ENCODE measurements around the gene HSP90AA1. TPM values are rescaled to one million over a fixed set of nuclear protein-coding genes. Genes with fewer than 3 reads are reported as not detected.

HSP90AA1 gene
- total RNA-seq, 1 experiment from 2014 or later, result 1,931 TPM

DNA sequence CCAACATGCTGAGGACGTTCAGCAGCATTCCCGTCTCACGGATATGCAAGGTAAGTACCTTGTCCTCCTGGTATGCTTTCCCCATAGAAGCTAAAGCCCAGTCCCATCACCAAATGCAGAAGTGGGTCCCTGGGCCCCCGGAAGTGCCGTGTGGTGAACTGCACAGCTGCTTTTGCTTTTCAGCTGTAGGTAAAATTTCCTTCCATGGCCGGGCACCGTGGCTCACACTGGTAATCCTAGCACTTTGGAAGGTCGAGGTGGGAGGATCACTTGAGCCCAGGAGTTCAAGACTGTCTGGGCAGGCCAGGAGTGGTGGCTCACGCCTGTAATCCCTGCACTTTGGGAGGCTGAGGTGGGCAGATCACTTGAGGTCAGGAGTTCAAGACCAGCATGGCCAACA is 44.1 kb downstream of the HSP90AA1 start:
- Histone ChIP-seq H3K4me2 (no peak overlapping the region), H3K9me3 (ENCODE audit: insufficient read depth, low read depth) (no peaks in the 10 kb centered on the region), H3K79me2 (ENCODE audit: low read depth) (peaks cover 6% of the 10 kb centered on the region; the same call in 1 of the 2 replicates), H3K4me3 (no peak overlapping the region), H3K4me1 (replicated peaks; ENCODE audit: insufficient read depth) (peaks cover 3% of the 10 kb centered on the region), H4K20me1 (ENCODE audit: insufficient read depth) (peaks cover 6% of the 10 kb centered on the region; the same call in 1 of the 2 replicates), H3K27ac (no peak overlapping the region), H3K9me2 (ENCODE audit: insufficient read depth) (no peaks in the 10 kb centered on the region), H3F3A (ENCODE audit: insufficient read depth, low read depth) (peaks cover 80% of the 10 kb centered on the region), H3K27me3 (ENCODE audit: insufficient read depth, low read depth) (no peaks in the 10 kb centered on the region), H3K36me3 (ENCODE audit: low read depth) (peaks cover 66% of the 10 kb centered on the region), H2AFZ (no peak overlapping the region)
- CTCF ChIA-PET, result no interaction called here
- POLR2A ChIA-PET (ENCODE audit: unreplicated experiment), result no interaction called here
- TF ChIP-seq, protein P1, sequence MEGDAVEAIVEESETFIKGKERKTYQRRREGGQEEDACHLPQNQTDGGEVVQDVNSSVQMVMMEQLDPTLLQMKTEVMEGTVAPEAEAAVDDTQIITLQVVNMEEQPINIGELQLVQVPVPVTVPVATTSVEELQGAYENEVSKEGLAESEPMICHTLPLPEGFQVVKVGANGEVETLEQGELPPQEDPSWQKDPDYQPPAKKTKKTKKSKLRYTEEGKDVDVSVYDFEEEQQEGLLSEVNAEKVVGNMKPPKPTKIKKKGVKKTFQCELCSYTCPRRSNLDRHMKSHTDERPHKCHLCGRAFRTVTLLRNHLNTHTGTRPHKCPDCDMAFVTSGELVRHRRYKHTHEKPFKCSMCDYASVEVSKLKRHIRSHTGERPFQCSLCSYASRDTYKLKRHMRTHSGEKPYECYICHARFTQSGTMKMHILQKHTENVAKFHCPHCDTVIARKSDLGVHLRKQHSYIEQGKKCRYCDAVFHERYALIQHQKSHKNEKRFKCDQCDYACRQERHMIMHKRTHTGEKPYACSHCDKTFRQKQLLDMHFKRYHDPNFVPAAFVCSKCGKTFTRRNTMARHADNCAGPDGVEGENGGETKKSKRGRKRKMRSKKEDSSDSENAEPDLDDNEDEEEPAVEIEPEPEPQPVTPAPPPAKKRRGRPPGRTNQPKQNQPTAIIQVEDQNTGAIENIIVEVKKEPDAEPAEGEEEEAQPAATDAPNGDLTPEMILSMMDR (conservative IDR thresholded peaks at IDR 0.05), result no peak
- TF ChIP-seq EZH2 (IDR thresholded peaks at IDR 0.05; ENCODE audit: low read depth), result no peak
- DNase-seq, result no peak
- no TSS peak for BruUV-seq (replicated peaks)
- intact Hi-C loops (cut with micrococcal nuclease; ENCODE audit: unreplicated experiment), result no loop called here

DNA sequence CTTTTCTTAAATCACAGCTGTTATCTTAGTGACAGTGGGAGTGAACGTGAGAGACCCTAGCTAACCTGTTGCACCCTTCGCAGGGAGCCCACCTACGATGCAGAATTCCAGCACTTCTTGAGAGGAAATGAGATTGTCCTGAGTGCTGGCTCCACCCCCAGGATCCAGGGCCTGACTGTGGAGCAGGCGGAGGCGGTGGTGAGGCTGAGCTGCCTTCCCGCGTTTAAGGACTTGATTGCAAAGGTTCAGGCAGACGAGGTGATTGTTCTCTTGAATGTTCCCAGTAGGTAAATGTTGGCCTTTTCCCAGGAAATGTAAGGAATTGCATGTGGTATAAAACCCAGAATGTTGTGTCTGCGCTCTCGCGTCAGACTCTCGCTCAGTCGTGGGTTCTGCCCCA is 46.7 kb downstream of the HSP90AA1 start:
- Histone ChIP-seq H3K9me3 (ENCODE audit: insufficient read depth, low read depth) (no peaks in the 10 kb centered on the region), H3K9me2 (ENCODE audit: insufficient read depth) (no peaks in the 10 kb centered on the region), H3F3A (ENCODE audit: insufficient read depth, low read depth) (peaks cover 77% of the 10 kb centered on the region; the same call in 1 of the 2 replicates), H3K36me3 (ENCODE audit: low read depth) (peaks cover 79% of the 10 kb centered on the region), H4K20me1 (ENCODE audit: insufficient read depth) (no peaks in the 10 kb centered on the region), H2AFZ (no peak overlapping the region), H3K79me2 (ENCODE audit: low read depth) (peaks cover 8% of the 10 kb centered on the region; the same call in 1 of the 2 replicates), H3K4me1 (replicated peaks; ENCODE audit: insufficient read depth) (peaks cover 2% of the 10 kb centered on the region), H3K4me2 (no peak overlapping the region), H3K27ac (no peak overlapping the region), H3K27me3 (ENCODE audit: insufficient read depth, low read depth) (no peaks in the 10 kb centered on the region), H3K4me3 (no peak overlapping the region)
- no TSS peak for BruUV-seq (replicated peaks)
- ChIA-PET POLR2A (ENCODE audit: unreplicated experiment) (no interaction called here), CTCF (no interaction called here)
- intact Hi-C loops (cut with micrococcal nuclease; ENCODE audit: unreplicated experiment), result no loop called here
- TF ChIP-seq EZH2 (IDR thresholded peaks at IDR 0.05; ENCODE audit: low read depth), result no peak
- TF ChIP-seq, protein P1 (conservative IDR thresholded peaks at IDR 0.05), result no peak
- DNase-seq, result no peak

DNA sequence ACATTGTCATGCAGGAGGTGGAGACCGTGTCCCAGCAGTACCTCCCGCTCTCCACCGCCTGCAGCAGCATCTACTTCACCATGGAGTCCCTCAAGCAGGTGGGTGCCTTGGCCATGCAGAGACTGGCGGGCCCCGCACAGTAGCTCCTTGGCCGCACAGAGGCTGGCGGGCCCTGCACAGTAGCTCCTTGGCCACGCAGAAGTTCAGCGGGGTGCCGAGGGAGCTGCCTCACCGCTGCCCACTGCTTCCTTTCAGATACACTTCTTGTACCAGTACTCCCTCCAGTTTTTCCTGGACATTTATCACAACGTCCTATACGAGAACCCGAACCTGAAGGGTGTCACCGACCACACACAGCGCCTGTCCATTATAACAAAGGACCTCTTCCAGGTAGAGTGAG is 47.7 kb downstream of the HSP90AA1 start:
- Histone ChIP-seq H3K4me3 (no peak overlapping the region), H3K9me2 (ENCODE audit: insufficient read depth) (no peaks in the 10 kb centered on the region), H3K4me1 (replicated peaks; ENCODE audit: insufficient read depth) (peaks cover 12% of the 10 kb centered on the region), H3K4me2 (no peak overlapping the region), H3K9me3 (ENCODE audit: insufficient read depth, low read depth) (no peaks in the 10 kb centered on the region), H3K27me3 (ENCODE audit: insufficient read depth, low read depth) (no peaks in the 10 kb centered on the region), H2AFZ (no peak overlapping the region), H4K20me1 (ENCODE audit: insufficient read depth) (no peaks in the 10 kb centered on the region), H3K27ac (no peak overlapping the region), H3F3A (ENCODE audit: insufficient read depth, low read depth) (peaks cover 77% of the 10 kb centered on the region), H3K79me2 (ENCODE audit: low read depth) (peaks cover 10% of the 10 kb centered on the region; the same call in 1 of the 2 replicates), H3K36me3 (ENCODE audit: low read depth) (peaks cover 80% of the 10 kb centered on the region)
- TF ChIP-seq, protein P1 (conservative IDR thresholded peaks at IDR 0.05), result no peak
- TF ChIP-seq EZH2 (IDR thresholded peaks at IDR 0.05; ENCODE audit: low read depth), result no peak
- intact Hi-C loops (cut with micrococcal nuclease; ENCODE audit: unreplicated experiment), result no loop called here
- ChIA-PET CTCF (no interaction called here), POLR2A (ENCODE audit: unreplicated experiment) (no interaction called here)
- no peak for DNase-seq
- BruUV-seq (replicated peaks), result no TSS peak
